Natural killer cell treated with Interleukin-12 subunit alpha and Interleukin-12 subunit beta and Interleukin-15 and Interleukin-18, amount 100 ng/mL, for 72 hours (primary cell): ENCODE results near the gene MLEC. TPM values are rescaled to one million over a fixed set of nuclear protein-coding genes. Genes with fewer than 3 reads are reported as not detected.

Experiments
- ATAC-seq, 2 donors: fragments of 150-1000 bp; cut with Tn5 transposase in 1 of 2; sonication (Bioruptor Pico), chemical (Tn5 transposase) in 1 of 2; 2 replicates each; pipeline ENCODE4 v1.10.0; 2021
- DNase-seq: peaks from one replicate; pipeline ENCODE4 v3.0.0; 2022; ENCODE audit warnings: low spot score
- H3K27ac Mint-ChIP-seq, 2 donors: 1 replicate in 1 of 2; 2 replicates in 1 of 2; pipeline ENCODE4 v1.8.0; 2022; ENCODE audit warnings: mixed read lengths in 2 of 2, mild to moderate bottlenecking in 1 of 2, moderate library complexity in 1 of 2
- H3K27me3 Mint-ChIP-seq, 2 donors: 1 replicate in 1 of 2; 2 replicates in 1 of 2; pipeline ENCODE4 v1.8.0; 2022; ENCODE audit warnings: mixed read lengths in 2 of 2
- H3K36me3 Mint-ChIP-seq: one replicate; pipeline ENCODE4 v1.8.0; 2022; ENCODE audit warnings: mixed read lengths
- H3K4me1 Mint-ChIP-seq, 2 donors: 1 replicate in 1 of 2; 2 replicates in 1 of 2; pipeline ENCODE4 v1.8.0; 2022; ENCODE audit warnings: low read depth in 2 of 2, mixed read lengths in 2 of 2, mild to moderate bottlenecking in 1 of 2
- H3K4me3 Mint-ChIP-seq: one replicate; pipeline ENCODE4 v1.8.0; 2022; ENCODE audit warnings: mixed read lengths
- H3K9me3 Mint-ChIP-seq: 2 replicates; pipeline ENCODE4 v1.8.0; 2022; ENCODE audit warnings: mixed read lengths
- total RNA-seq, 2 donors: library from RNA; stranded (reverse); gene quantifications; one replicate each; pipeline ENCODE4 v1.2.3, GENCODE V29; 2022

Gene MLEC
- total RNA-seq, 2 donors from 2014 or later = 115 to 158 TPM

DNA sequence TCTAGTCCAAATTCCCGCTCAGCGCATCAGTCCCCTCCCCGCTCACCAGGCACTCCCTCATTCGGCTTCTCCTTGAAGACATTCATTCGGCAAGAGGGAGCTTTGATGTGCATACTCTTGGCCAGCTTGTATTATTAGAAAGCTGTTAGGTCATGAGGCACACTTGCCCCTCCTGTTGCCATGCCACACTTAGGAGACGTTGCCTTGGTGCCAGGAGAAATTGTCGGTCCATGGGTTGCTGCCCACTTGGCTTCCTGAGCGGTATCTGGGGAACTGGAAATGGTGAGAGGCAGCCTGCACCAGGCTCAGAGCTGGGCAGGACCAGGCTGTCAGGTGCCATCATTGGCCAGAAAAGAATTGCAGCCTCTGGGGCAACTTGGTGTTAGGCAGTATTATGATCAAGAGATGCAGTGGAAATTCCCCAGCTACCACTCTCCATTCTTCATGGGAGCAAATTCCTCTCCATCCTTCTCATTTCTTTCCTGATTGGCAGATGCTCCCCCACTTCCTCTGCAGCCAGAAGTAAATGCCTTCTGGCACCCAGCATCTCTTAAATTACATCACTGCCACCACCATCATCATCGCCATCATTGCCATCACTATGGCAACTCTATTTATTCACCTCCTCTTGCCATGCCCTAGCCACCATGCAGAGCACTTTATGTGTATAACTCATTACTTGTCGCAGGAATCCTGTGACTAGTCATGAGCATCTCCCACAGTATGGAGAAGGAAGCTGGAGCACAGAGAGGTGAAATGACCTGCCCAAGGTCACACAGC, 34.1 kb upstream of the MLEC start:
- ATAC-seq = no peak
- no peaks in the 10 kb centered on the region for H3K36me3 Mint-ChIP-seq
- H3K9me3 Mint-ChIP-seq = no peaks in the 10 kb centered on the region
- no peak overlapping the region for H3K4me3 Mint-ChIP-seq
- H3K27ac Mint-ChIP-seq = no peak overlapping the region
- peaks cover 31% of the 10 kb centered on the region in 2 donors for H3K27me3 Mint-ChIP-seq
- peaks cover 6 to 9% of the 10 kb centered on the region in 2 donors for H3K4me1 Mint-ChIP-seq
- DNase-seq = no peak

GRCh38 chr12:120653611-120654010, 33.3 kb upstream of the MLEC start:
- DNase-seq (no peak), ATAC-seq (no peak)
- Mint-ChIP-seq H3K36me3 (no peaks in the 10 kb centered on the region), H3K9me3 (no peaks in the 10 kb centered on the region), H3K4me3 (no peak overlapping the region), H3K27ac (no peak overlapping the region), H3K4me1 (peaks cover 6 to 9% of the 10 kb centered on the region in 2 donors), H3K27me3 (peaks cover 27 to 30% of the 10 kb centered on the region in 2 donors)

DNA sequence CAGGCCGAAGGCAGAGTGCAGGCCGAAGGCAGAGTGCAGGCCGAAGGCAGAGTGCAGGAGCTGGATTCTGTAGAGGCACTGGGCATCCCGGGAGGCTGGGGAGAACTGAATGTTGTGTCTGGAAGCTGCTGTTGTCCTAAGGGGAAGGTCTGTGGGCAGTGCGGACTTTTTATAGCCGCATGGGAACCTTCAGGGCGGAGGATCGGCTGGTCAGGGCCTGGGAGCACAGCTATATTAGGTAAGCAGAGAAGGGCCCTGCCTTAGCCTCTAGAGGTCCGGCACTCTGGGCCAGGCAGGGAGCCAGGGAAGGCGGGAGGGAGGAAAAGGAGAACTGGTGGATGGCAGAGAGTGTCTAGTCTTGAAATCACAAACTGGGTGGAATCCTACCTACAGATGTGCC, 32.3 kb upstream of the MLEC start:
- no peak for ATAC-seq
- Mint-ChIP-seq H3K36me3 (no peaks in the 10 kb centered on the region), H3K27me3 (peaks cover 23 to 27% of the 10 kb centered on the region in 2 donors), H3K4me1 (no peaks in the 10 kb centered on the region), H3K4me3 (no peak overlapping the region), H3K9me3 (no peaks in the 10 kb centered on the region), H3K27ac (no peak overlapping the region)
- DNase-seq = no peak

DNA sequence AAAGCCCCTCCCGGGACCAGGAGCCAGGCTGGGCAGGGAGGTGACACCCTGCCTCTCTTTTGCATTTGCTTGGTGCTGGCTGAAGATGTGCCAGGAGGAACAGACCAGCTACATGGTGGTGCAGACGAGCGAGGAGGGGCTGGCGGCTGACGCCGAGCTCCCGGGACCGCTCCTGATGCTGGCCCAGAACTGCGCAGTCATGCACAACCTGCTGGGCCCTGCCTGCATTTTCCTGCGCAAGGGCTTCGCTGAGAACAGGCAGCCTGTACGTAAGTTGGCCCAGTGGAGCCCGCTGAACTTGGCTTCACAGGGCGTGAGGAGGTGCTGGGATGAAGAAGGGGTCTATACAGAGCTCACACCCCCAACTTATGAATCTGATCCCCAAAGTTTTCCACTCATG, 30.9 kb upstream of the MLEC start:
- Mint-ChIP-seq H3K9me3 (no peaks in the 10 kb centered on the region), H3K4me1 (no peaks in the 10 kb centered on the region), H3K27ac (no peak overlapping the region), H3K27me3 (peaks cover 13 to 15% of the 10 kb centered on the region in 2 donors), H3K36me3 (no peaks in the 10 kb centered on the region), H3K4me3 (no peak overlapping the region)
- DNase-seq = no peak
- ATAC-seq = no peak

DNA sequence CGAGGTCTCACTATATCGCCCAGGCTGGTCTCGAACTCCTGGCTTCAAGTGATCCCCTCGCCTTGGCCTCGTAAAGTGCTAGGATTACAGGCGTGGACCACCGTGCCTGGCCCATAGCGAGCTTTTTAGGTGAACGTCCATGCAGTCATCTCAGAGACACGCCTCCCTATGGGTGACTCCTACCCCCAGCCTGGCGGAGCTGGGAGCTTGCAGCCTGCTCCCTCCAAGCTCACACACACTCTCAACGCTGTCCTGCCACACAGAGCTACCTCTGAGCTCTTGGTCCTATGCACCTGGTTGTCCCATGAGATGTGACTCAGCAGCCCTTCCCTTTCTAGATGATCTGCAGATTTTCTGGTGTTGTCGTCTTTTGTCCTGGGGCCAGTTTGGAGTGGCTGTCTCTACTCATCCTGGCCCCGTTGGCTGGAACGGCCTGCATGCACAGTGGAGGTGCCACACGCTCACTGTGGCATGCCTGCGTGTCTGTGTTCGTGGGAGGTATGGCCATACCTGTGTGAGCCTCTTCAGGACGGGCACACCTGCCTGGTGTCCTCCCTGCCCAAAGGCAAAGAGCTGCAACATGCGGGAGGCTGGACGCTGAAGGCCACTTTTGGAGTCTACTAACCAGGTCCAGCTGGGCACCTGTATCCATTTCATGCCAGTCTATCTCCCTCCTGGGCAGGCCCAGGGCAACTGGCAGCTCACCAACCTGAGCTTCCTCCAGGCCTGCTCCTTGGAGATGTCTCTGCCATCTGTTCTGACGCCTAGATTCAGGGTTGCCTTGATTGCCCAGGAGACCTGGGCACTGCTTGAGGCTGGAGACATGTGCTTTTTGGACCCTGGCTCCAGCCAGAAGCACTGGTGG, 28.4 kb upstream of the MLEC start:
- Mint-ChIP-seq H3K27ac (no peak overlapping the region), H3K4me1 (no peaks in the 10 kb centered on the region), H3K36me3 (no peaks in the 10 kb centered on the region), H3K4me3 (no peak overlapping the region), H3K9me3 (no peaks in the 10 kb centered on the region), H3K27me3 (peaks cover 3 to 8% of the 10 kb centered on the region in 2 donors)
- no peak for ATAC-seq
- no peak for DNase-seq

GRCh38 chr12:120659151-120659525, 27.8 kb upstream of the MLEC start:
- Mint-ChIP-seq H3K4me1 (no peaks in the 10 kb centered on the region), H3K27me3 (peaks cover 8% of the 10 kb centered on the region in 2 donors)
- no peak for ATAC-seq

GRCh38 chr12:120661432-120661831, 25.5 kb upstream of the MLEC start:
- Mint-ChIP-seq H3K36me3 (no peaks in the 10 kb centered on the region), H3K27ac (no peak overlapping the region), H3K4me3 (no peak overlapping the region), H3K27me3 (peaks cover 8 to 11% of the 10 kb centered on the region in 2 donors), H3K4me1 (no peaks in the 10 kb centered on the region), H3K9me3 (no peaks in the 10 kb centered on the region)
- ATAC-seq = no peak
- DNase-seq = no peak

More at GRCh38 chr12:120659151-120659525, 27.8 kb upstream of the MLEC start:
- no peak for DNase-seq
- no peaks in the 10 kb centered on the region for H3K9me3 Mint-ChIP-seq
- no peak overlapping the region for H3K27ac Mint-ChIP-seq
- no peak overlapping the region for H3K4me3 Mint-ChIP-seq
- no peaks in the 10 kb centered on the region for H3K36me3 Mint-ChIP-seq

DNA sequence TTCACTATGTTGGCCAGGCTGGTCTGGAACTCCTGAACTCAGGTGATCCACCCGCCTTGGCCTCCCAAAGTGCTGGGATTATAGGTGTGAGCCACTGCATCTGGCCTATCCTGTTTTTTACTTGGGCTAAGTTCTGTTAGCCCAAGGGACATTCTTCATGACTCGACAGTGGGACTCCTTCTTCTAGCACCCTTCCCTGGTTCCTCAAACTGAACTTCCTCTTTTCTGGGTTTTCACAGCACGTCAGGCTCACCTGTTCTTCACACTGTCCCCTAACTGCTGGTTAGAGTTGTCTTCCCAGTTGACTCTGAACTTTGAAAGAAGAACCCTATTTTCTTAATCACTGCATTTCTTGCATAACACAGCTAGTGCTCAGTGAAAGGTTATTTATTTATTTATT, 24.1 kb upstream of the MLEC start:
- no peak for DNase-seq
- no peak overlapping the region for H3K27ac Mint-ChIP-seq
- H3K9me3 Mint-ChIP-seq = no peaks in the 10 kb centered on the region
- no peaks in the 10 kb centered on the region for H3K4me1 Mint-ChIP-seq
- ATAC-seq = no peak
- H3K36me3 Mint-ChIP-seq = no peaks in the 10 kb centered on the region
- H3K4me3 Mint-ChIP-seq = no peak overlapping the region
- peaks cover 8 to 14% of the 10 kb centered on the region in 2 donors for H3K27me3 Mint-ChIP-seq

DNA sequence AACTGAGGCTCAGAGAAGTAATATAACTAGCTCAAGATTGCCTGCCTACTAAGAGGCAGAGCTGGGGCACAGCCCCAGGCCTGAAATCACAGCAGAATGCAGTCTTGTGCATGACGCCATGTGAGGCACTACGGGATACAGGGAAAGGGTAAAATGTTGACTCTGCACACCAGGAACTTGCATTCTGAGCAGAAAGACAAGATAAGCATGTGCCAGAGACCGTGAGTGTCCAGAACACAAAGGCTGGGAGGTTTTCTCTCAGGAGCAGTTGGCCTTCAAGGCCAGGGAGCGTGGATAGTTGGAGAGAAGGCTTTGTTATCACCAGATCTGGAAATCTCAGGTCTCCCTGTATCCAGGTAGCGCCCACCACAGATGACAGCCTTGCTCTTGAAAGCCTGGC, 23.2 kb upstream of the MLEC start:
- no peaks in the 10 kb centered on the region for H3K9me3 Mint-ChIP-seq
- H3K4me1 Mint-ChIP-seq = no peaks in the 10 kb centered on the region
- DNase-seq (no peak), ATAC-seq (no peak)
- no peak overlapping the region for H3K27ac Mint-ChIP-seq
- H3K27me3 Mint-ChIP-seq = peaks cover 8 to 18% of the 10 kb centered on the region in 2 donors
- H3K4me3 Mint-ChIP-seq = no peak overlapping the region
- H3K36me3 Mint-ChIP-seq = no peaks in the 10 kb centered on the region

- ATAC-seq = peak; percentile 14 to 26
- Mint-ChIP-seq H3K36me3 (no peaks in the 10 kb centered on the region), H3K4me1 (no peaks in the 10 kb centered on the region), H3K27ac (no peak overlapping the region), H3K27me3 (peaks cover 0 to 19% of the 10 kb centered on the region in 2 donors), H3K4me3 (no peak overlapping the region), H3K9me3 (no peaks in the 10 kb centered on the region)
- DNase-seq = no peak
Observed at GRCh38 chr12:120666571-120667390, 20.2 kb upstream of the MLEC start.

- DNase-seq (no peak), ATAC-seq (no peak)
- no peak overlapping the region for H3K27ac Mint-ChIP-seq
- no peaks in the 10 kb centered on the region for H3K36me3 Mint-ChIP-seq
- H3K9me3 Mint-ChIP-seq = no peaks in the 10 kb centered on the region
- peaks cover 0 to 19% of the 10 kb centered on the region in 2 donors for H3K27me3 Mint-ChIP-seq
- H3K4me1 Mint-ChIP-seq = no peaks in the 10 kb centered on the region
- no peak overlapping the region for H3K4me3 Mint-ChIP-seq
Observed at GRCh38 chr12:120668091-120668867, 18.7 kb upstream of the MLEC start.

DNA sequence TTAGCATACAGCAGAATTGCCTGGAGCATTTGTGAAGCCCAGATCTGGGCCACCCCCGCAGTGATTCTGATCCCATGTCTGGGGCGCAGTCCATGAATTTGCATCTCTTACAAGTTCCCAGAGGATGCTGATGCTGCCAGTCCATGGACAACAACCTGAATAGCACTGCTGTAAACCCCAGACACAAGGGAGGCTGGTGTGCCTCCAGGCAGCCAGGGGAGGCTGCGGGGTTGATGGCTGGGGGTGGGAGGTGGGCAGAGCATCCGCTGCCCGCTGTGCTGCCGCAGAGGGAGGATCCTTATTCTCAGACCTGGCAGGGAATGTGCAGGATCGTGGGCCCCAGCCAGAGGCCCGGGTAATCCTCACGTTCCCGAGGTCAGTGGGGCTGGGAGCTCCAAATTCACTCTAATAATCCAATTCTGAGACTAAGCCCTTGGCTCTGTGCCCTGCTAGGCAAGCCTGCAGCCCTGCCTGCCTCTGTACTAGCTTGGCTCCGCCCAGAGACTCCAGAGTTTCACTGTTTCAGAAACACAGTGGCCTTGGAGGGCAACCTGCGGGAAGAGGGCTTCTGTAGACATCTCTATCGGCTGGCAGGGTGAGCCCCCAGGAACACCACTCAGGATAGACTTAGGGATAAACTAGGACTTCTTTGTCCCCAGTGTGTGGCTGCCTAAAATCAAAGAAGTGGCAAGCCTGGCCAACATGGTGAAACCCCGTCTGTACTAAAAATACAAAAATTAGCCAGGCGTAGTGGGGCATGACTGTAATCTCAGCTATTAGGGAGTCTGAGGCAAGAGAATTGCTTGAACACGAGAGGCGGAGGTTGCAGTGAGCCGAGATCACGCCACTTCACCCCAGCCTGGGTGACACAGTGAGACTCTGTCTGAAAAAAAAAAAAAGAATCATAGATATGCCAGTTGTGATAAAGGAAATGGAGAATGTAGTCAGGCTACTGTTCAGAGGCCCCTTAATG, 17.8 kb upstream of the MLEC start:
- Mint-ChIP-seq H3K9me3 (no peaks in the 10 kb centered on the region), H3K4me1 (no peaks in the 10 kb centered on the region), H3K4me3 (no peak overlapping the region), H3K27me3 (peaks cover 0 to 15% of the 10 kb centered on the region in 2 donors), H3K36me3 (no peaks in the 10 kb centered on the region), H3K27ac (no peak overlapping the region)
- no peak for DNase-seq
- no peak for ATAC-seq
